K562 (cell line): ENCODE measurements around the gene DBH. TPM values are rescaled to one million over a fixed set of nuclear protein-coding genes. Genes with fewer than 3 reads are reported as not detected.

Experiments used
- ATAC-seq: fragments of 200-7000 bp; cut with Tn5 transposase; 3 replicates; pipeline ENCODE4 v1.9.1; 2020; ENCODE audit warnings: moderate library complexity
- BruUV-seq: library from RNA; stranded (reverse); fragments of 400-500 nt; replicated peaks from 2 replicates; lab custom pipeline; 2021; lab: Mats Ljungman, UMichigan
- CTCF ChIA-PET: fragments of 300-600 bp; formaldehyde crosslinking; extraction: SDS; loops from one replicate; lab custom pipeline; 2021; ENCODE audit warnings: low intra/inter-chr PET ratio; lab: Yijun Ruan, JAX
- POLR2A ChIA-PET: fragments of 300-600, 350-650 bp; sonication (Branson Sonifier 250); formaldehyde crosslinking; extraction: SDS; loops from one replicate; lab custom pipeline; 2021; ENCODE audit warnings: antibody characterized with exemption, inconsistent platforms; lab: Yijun Ruan, JAX
- DNase-seq, 4 experiments: peaks; one replicate each; pipeline versions ENCODE4 v3.0.0 to v3.0.0-alpha.2; 2011 to 2018; ENCODE audit warnings: low spot score in 3 of 4, mixed read lengths in 3 of 4; ENCODE audit errors: extremely low read depth in 1 of 4
- FAIRE-seq: peaks from 2 replicates; lab custom pipeline; 2011; peaks lifted over from hg19 to GRCh38; lab: Jason Lieb, UNC
- H2AFZ ChIP-seq: 2 replicates; pipeline ENCODE4 v1.6.0; 2011; ENCODE audit warnings: low read depth, low read length, control low read depth, inconsistent platforms
- H3K27ac ChIP-seq: fragments of 200-600 bp; 3 replicates; pipeline ENCODE4 v1.8.0; 2011; ENCODE audit warnings: low read depth, mild to moderate bottlenecking, control low read depth, inconsistent platforms, low read length, moderate library complexity, mixed read lengths; ENCODE audit errors: extremely low read depth
- H3K27me3 ChIP-seq, 2 experiments: fragments of 300-600 bp in 1 of 2; 2 replicates in 1 of 2; 3 replicates in 1 of 2; pipeline versions ENCODE4 v1.6.0 to v1.8.0; 2011; ENCODE audit warnings: inconsistent platforms in 2 of 2, low read length in 2 of 2, mild to moderate bottlenecking in 1 of 2, mixed read lengths in 1 of 2, moderate library complexity in 1 of 2; ENCODE audit not compliant: control insufficient read depth in 2 of 2, insufficient read depth in 2 of 2
- H3K36me3 ChIP-seq: fragments of 300-600 bp; 3 replicates; pipeline ENCODE4 v1.8.0; 2011; ENCODE audit warnings: mild to moderate bottlenecking, low read length, inconsistent platforms; ENCODE audit not compliant: control insufficient read depth, insufficient read depth
- H3K4me1 ChIP-seq, 2 experiments: fragments of 200-600 bp in 1 of 2; replicated peaks in 1 of 2; 2 replicates in 1 of 2; 3 replicates in 1 of 2; pipeline versions ENCODE4 v1.5.1 to v1.8.0; 2011; ENCODE audit warnings: inconsistent platforms in 2 of 2, low read length in 2 of 2, mild to moderate bottlenecking in 1 of 2, mixed read lengths in 1 of 2, moderate library complexity in 1 of 2; ENCODE audit not compliant: control insufficient read depth in 2 of 2, insufficient read depth in 2 of 2
- H3K4me2 ChIP-seq: 2 replicates; pipeline ENCODE4 v1.6.1; 2011; ENCODE audit warnings: low read length, control low read depth, inconsistent platforms, mixed read lengths; ENCODE audit not compliant: insufficient read depth
- H3K4me3 ChIP-seq: fragments of 200-600 bp; sonication (generic), shearing (Covaris generic); 2 replicates; pipeline ENCODE4 v1.5.1; 2016; ENCODE audit warnings: control low read depth, inconsistent platforms
- H3K79me2 ChIP-seq: fragments of 200-600 bp; 3 replicates; pipeline ENCODE4 v1.8.0; 2011; ENCODE audit warnings: low read length, inconsistent platforms; ENCODE audit not compliant: control insufficient read depth, insufficient read depth
- H3K9ac ChIP-seq, 2 experiments: 2 replicates each; pipeline versions ENCODE4 v1.6.0 to v1.6.1; 2011; ENCODE audit warnings: low read depth in 2 of 2, low read length in 2 of 2, control low read depth in 1 of 2, inconsistent platforms in 1 of 2, mild to moderate bottlenecking in 1 of 2, mixed read lengths in 1 of 2; ENCODE audit not compliant: insufficient read depth in 1 of 2
- H3K9me1 ChIP-seq: one replicate; pipeline ENCODE4 v1.6.0; 2011; ENCODE audit warnings: inconsistent platforms, mild to moderate bottlenecking, low read length, moderate library complexity; ENCODE audit not compliant: control insufficient read depth, insufficient read depth
- H3K9me3 ChIP-seq: replicated peaks from 2 replicates; pipeline ENCODE4 v1.5.1; 2011; ENCODE audit warnings: low read depth, low read length, inconsistent platforms; ENCODE audit not compliant: control insufficient read depth, insufficient read depth
- H4K20me1 ChIP-seq: replicated peaks from 2 replicates; pipeline ENCODE4 v1.6.1; 2011; ENCODE audit warnings: low read length, inconsistent platforms, mixed read lengths; ENCODE audit not compliant: control insufficient read depth, insufficient read depth
- ARID2 ChIP-seq: fragments of 450-650 bp; IDR thresholded peaks from 2 replicates; pipeline ENCODE4 v1.6.1; 2017; ENCODE audit warnings: antibody characterized with exemption, mild to moderate bottlenecking
- CXXC5 ChIP-seq: fragments of 250-450 bp; sonication (Bioruptor Pico); IDR thresholded peaks from 2 replicates; pipeline ENCODE4 v1.8.0; 2022; ENCODE audit warnings: inconsistent platforms, mild to moderate bottlenecking, moderate library complexity
- ETV1 ChIP-seq: fragments of 450-650 bp; conservative IDR thresholded peaks from 2 replicates; pipeline ENCODE4 v1.6.1; 2016; ENCODE audit warnings: missing genetic modification characterization, control low read depth, low read depth, missing compliant biosample characterization
- HDAC6 ChIP-seq: IDR thresholded peaks from 2 replicates; pipeline ENCODE4 v1.6.1; 2012; ENCODE audit warnings: low read depth, mild to moderate bottlenecking, control low read depth, inconsistent platforms, low read length, moderate library complexity
- HMGN3 ChIP-seq: IDR thresholded peaks from 2 replicates; pipeline ENCODE4 v1.6.1; 2011; ENCODE audit warnings: borderline replicate concordance, low read depth, mild to moderate bottlenecking, mixed read lengths, low read length; ENCODE audit not compliant: insufficient read length; ENCODE audit errors: extremely low read depth
- MCM2 ChIP-seq: fragments of 450-650 bp; IDR thresholded peaks from 2 replicates; pipeline ENCODE4 v1.6.1; 2017; ENCODE audit warnings: low read depth, mild to moderate bottlenecking
- MEF2A ChIP-seq: IDR thresholded peaks from 2 replicates; pipeline ENCODE4 v1.6.1; 2011; ENCODE audit warnings: low read depth, mild to moderate bottlenecking, low read length, moderate library complexity; ENCODE audit not compliant: control insufficient read depth
- MLLT1 ChIP-seq, 2 experiments: fragments of 450-650 bp; IDR thresholded peaks; 2 replicates each; pipeline ENCODE4 v1.6.1; 2016
- NEUROD1 ChIP-seq: fragments of 150-350 bp; IDR thresholded peaks from 2 replicates; pipeline ENCODE4 v1.6.1; 2014; ENCODE audit warnings: borderline replicate concordance, low read length, low read depth; ENCODE audit not compliant: partially characterized antibody
- NR2C1 ChIP-seq, 2 experiments: fragments of 450-650 bp; IDR thresholded peaks; 2 replicates each; pipeline ENCODE4 v1.6.1; 2017; ENCODE audit warnings: mild to moderate bottlenecking in 2 of 2, antibody characterized with exemption in 1 of 2, inconsistent platforms in 1 of 2, missing compliant biosample characterization in 1 of 2, missing genetic modification characterization in 1 of 2
- NR2F6 ChIP-seq: fragments of 450-650 bp; formaldehyde crosslinking; IDR thresholded peaks from 2 replicates; pipeline ENCODE4 v1.4.0; 2020; ENCODE audit warnings: mild to moderate bottlenecking
- OTX1 ChIP-seq: fragments of 450-650 bp; formaldehyde crosslinking; IDR thresholded peaks from 2 replicates; pipeline ENCODE4 v1.4.0; 2022; ENCODE audit warnings: mild to moderate bottlenecking
- SNIP1 ChIP-seq: fragments of 450-650 bp; IDR thresholded peaks from 2 replicates; pipeline ENCODE4 v1.7.1; 2017; ENCODE audit warnings: low read depth, mild to moderate bottlenecking
- SP2 ChIP-seq: IDR thresholded peaks from 2 replicates; pipeline ENCODE4 v1.6.1; 2011; ENCODE audit warnings: mild to moderate bottlenecking, low read depth, low read length, moderate library complexity; ENCODE audit not compliant: poor library complexity, severe bottlenecking; ENCODE audit errors: extremely low read depth
- U2AF1 ChIP-seq: fragments of 200-400 bp; formaldehyde crosslinking; optimal IDR thresholded peaks from 2 replicates; pipeline ENCODE3; 2017; ENCODE audit warnings: mild to moderate bottlenecking, low read depth, low read length, moderate library complexity
- ZHX1 ChIP-seq: fragments of 150-350 bp; conservative IDR thresholded peaks from 2 replicates; pipeline ENCODE4 v1.6.1; 2014; ENCODE audit warnings: low read length
- ZNF77 ChIP-seq: fragments of 250-450 bp; sonication (Bioruptor Pico); IDR thresholded peaks from 2 replicates; pipeline ENCODE4 v1.5.0; 2020
- WGBS: fragments of 100-300 bp; shearing (Covaris generic); methylation state at CpG from one replicate; pipeline ENCODE4 v1.1.6; 2016; ENCODE audit warnings: low coverage, mixed read lengths; ENCODE audit not compliant: insufficient coverage; ENCODE audit errors: missing lambda C conversion rate; 5-methylcytosine and 5-hydroxymethylcytosine counted together
- in situ Hi-C: fragments of 300-500 bp; cut with MboI; formaldehyde crosslinking; loops from 4 replicates; pipeline ENCODE4 v1.15.0; 2018; ENCODE audit warnings: inconsistent platforms, mixed read lengths
- intact Hi-C: fragments of 100-400 bp; cut with micrococcal nuclease; formaldehyde crosslinking; loops from 2 replicates; pipeline ENCODE4 v1.14.2; 2022
- polyA plus RNA-seq, 8 experiments: library from polyadenylated mRNA; depleted of rRNA in 4 of 8; stranded (reverse) in 5 of 8; unstranded in 3 of 8; fragments of >200 nt; fragmentation: Nextera tagmentation in 2 of 8; fragmentation: Illumina TruSeq in 1 of 8; extraction: Ambion mirVana in 2 of 8; extraction: Trizol in 1 of 8; gene quantifications; 2 replicates each; pipeline versions ENCODE4 v1.2.1 to v1.2.3, GENCODE V29; 2011 to 2014; ENCODE audit warnings: inconsistent platforms in 1 of 8, missing spikeins in 1 of 8
- total RNA-seq, 7 experiments: library from RNA; depleted of rRNA in 6 of 7; stranded (reverse); fragments of >200 nt in 6 of 7; fragmentation: Illumina TruSeq in 2 of 7; extraction: Trizol in 2 of 7; gene quantifications; 2 replicates each; pipeline versions ENCODE4 v1.2.1 to v1.2.3, GENCODE V29; 2011 to 2021; ENCODE audit warnings: low replicate concordance in 1 of 7
- TF ChIP-seq, protein P1 (sequence below): sonication (generic); formaldehyde crosslinking; IDR thresholded peaks from 2 replicates; pipeline ENCODE4 v1.4.0; 2020; ENCODE audit warnings: mild to moderate bottlenecking, missing genetic modification reagents

The DBH gene
- total and polyA plus RNA-seq, 9 of the 15 experiments (the other 6 are each of a cell fraction or from before 2014, with no cell fraction given): not detected

- 4% methylated on average over 13 of the region's 13 CpGs for WGBS
- H3K4me1 ChIP-seq: peaks cover 0 to 13% of the 10 kb centered on the region in 2 experiments; a peak in 2 of 5 replicates
- ChIA-PET POLR2A (interaction anchor here (0.6 kb wide), 1 partner anchor 115 kb away, joined by 4 read pairs; no protein-coding TSS in a partner anchor), CTCF (no interaction called here)
- H3K4me3 ChIP-seq: no peak overlapping the region
- no peak overlapping the region for H3K4me2 ChIP-seq
- peaks cover 39% of the 10 kb centered on the region for H4K20me1 ChIP-seq
- no peaks in the 10 kb centered on the region for H3K79me2 ChIP-seq
- in situ Hi-C loops (no loop called here), intact Hi-C loops (no loop called here)
- DNase-seq (no peak), ATAC-seq (no peak), FAIRE-seq (no peak)
- no peaks in the 10 kb centered on the region for H3K36me3 ChIP-seq
- no TSS peak for BruUV-seq
- no peaks in the 10 kb centered on the region for H3K9me3 ChIP-seq
- H3K27me3 ChIP-seq: peaks cover 28 to 94% of the 10 kb centered on the region in 2 experiments; a peak in 4 of 5 replicates
- H3K9ac ChIP-seq: no peak overlapping the region
- no peak overlapping the region for H3K27ac ChIP-seq
- no peaks in the 10 kb centered on the region for H3K9me1 ChIP-seq
- no peak overlapping the region for H2AFZ ChIP-seq
- TF ChIP-seq ZHX1: no peak
- TF ChIP-seq NEUROD1: no peak
- TF ChIP-seq U2AF1: no peak
- no peak for TF ChIP-seq SNIP1
- TF ChIP-seq, protein P1, sequence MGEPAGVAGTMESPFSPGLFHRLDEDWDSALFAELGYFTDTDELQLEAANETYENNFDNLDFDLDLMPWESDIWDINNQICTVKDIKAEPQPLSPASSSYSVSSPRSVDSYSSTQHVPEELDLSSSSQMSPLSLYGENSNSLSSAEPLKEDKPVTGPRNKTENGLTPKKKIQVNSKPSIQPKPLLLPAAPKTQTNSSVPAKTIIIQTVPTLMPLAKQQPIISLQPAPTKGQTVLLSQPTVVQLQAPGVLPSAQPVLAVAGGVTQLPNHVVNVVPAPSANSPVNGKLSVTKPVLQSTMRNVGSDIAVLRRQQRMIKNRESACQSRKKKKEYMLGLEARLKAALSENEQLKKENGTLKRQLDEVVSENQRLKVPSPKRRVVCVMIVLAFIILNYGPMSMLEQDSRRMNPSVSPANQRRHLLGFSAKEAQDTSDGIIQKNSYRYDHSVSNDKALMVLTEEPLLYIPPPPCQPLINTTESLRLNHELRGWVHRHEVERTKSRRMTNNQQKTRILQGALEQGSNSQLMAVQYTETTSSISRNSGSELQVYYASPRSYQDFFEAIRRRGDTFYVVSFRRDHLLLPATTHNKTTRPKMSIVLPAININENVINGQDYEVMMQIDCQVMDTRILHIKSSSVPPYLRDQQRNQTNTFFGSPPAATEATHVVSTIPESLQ: no peak
- no peak for TF ChIP-seq HDAC6
- TF ChIP-seq SP2: no peak
- no peak for TF ChIP-seq NR2F6 (CRISPR knock-in tag)
- no peak for TF ChIP-seq CXXC5 (CRISPR knock-in tag)
- TF ChIP-seq HMGN3: no peak
- TF ChIP-seq OTX1 (CRISPR knock-in tag): no peak
- no peak for TF ChIP-seq MLLT1 (IDR thresholded peaks at IDR 0.05)
- TF ChIP-seq NR2C1 (IDR thresholded peaks at IDR 0.05): no peak
- TF ChIP-seq NR2C1 (tag; IDR thresholded peaks at IDR 0.05): no peak
- no peak for TF ChIP-seq ZNF77 (CRISPR knock-in tag)
- TF ChIP-seq ARID2: no peak
- TF ChIP-seq ETV1: no peak
- no peak for TF ChIP-seq MEF2A
- TF ChIP-seq MCM2: no peak
Observed at GRCh38 chr9:133659516-133659915, 23.4 kb downstream of the DBH start.
